ENCODE results near the gene DNAAF8. TPM values are rescaled to one million over a fixed set of nuclear protein-coding genes. Genes with fewer than 3 reads are reported as not detected.

The DNAAF8 gene
- total RNA-seq, 1 donor from 2014 or later, result 0.28 TPM

GRCh38 chr16:4695473-4696171 lies 38.7 kb upstream of the DNAAF8 start:
- no peak for ATAC-seq

- no peak for ATAC-seq
These were observed 38.0 kb upstream of the DNAAF8 start for GRCh38 chr16:4696172-4696904.

- no peak for ATAC-seq
These were observed 37.2 kb upstream of the DNAAF8 start for GRCh38 chr16:4696905-4697847.

GRCh38 chr16:4697848-4698291 lies 36.5 kb upstream of the DNAAF8 start:
- no peak for ATAC-seq

GRCh38 chr16:4698321-4699045 lies 35.9 kb upstream of the DNAAF8 start:
- no peak for ATAC-seq

GRCh38 chr16:4699046-4699556 lies 35.2 kb upstream of the DNAAF8 start:
- ATAC-seq, result no peak

- no peak for ATAC-seq
These were observed 33.8 kb upstream of the DNAAF8 start for GRCh38 chr16:4700380-4700996.

- ATAC-seq, result peak; percentile 81
These were observed 33.2 kb upstream of the DNAAF8 start for GRCh38 chr16:4700997-4701743.

GRCh38 chr16:4701791-4702465 lies 32.4 kb upstream of the DNAAF8 start:
- no peak for ATAC-seq

- no peak for ATAC-seq
These were observed 31.9 kb upstream of the DNAAF8 start for GRCh38 chr16:4702466-4702808.

GRCh38 chr16:4703906-4704305 lies 30.4 kb upstream of the DNAAF8 start:
- ATAC-seq, result no peak

- ATAC-seq, result no peak
These were observed 29.8 kb upstream of the DNAAF8 start for GRCh38 chr16:4704491-4704890.

GRCh38 chr16:4704913-4705312 lies 29.4 kb upstream of the DNAAF8 start:
- no peak for ATAC-seq

GRCh38 chr16:4706871-4707270 lies 27.5 kb upstream of the DNAAF8 start:
- ATAC-seq, result no peak

- ATAC-seq, result no peak
These were observed 24.9 kb upstream of the DNAAF8 start for GRCh38 chr16:4709481-4709880.

GRCh38 chr16:4713663-4714501 lies 20.5 kb upstream of the DNAAF8 start:
- no peak for ATAC-seq

GRCh38 chr16:4714996-4715395 lies 19.3 kb upstream of the DNAAF8 start:
- no peak for ATAC-seq

- ATAC-seq, result no peak
These were observed 15.9 kb upstream of the DNAAF8 start for GRCh38 chr16:4718466-4718865.

- no peak for ATAC-seq
These were observed 11.1 kb upstream of the DNAAF8 start for GRCh38 chr16:4723071-4723767.

Data from esophagus mucosa (tissue), 1 donor.